NCI-H2081 (cell line): ENCODE measurements around the gene EYA2.

ENCODE experiments used
- DNase-seq, 2 experiments: peaks; one replicate each; lab custom pipeline; 2025; lab: John Stamatoyannopoulos, UW

Gene EYA2

GRCh38 chr20:46933150-46933549 is 38.5 kb downstream of the EYA2 start:
- no peak for DNase-seq

GRCh38 chr20:46934746-46935287 is 40.2 kb downstream of the EYA2 start:
- DNase-seq = no peak

DNA sequence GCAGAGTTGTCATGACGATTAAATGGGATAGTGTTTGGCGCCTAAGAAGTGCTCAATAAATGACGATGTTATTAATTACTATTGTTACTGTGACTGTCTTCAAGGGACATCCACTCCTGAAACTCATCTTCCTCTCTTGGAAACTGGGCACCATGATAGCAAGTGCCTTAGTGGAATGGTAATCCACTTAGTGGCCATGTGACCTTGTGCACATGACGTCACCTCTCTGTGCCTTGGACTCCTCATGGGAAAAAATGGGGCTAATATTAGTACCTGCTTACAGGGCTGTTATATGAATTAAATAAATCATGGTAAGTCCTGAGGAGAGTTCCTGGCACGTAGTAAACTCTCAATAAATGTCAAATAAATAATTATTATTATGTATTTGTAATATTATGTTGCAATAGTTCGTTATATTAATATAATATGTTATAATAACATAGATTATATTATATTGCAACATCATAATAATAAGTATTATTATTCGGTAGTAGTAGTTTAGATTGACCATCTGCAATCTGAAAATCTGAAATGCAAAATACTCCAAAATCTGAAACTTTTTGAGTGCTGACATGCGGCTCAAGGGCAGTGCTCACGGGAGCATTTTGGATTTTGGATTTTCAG is 40.9 kb downstream of the EYA2 start:
- DNase-seq = no peak

DNA sequence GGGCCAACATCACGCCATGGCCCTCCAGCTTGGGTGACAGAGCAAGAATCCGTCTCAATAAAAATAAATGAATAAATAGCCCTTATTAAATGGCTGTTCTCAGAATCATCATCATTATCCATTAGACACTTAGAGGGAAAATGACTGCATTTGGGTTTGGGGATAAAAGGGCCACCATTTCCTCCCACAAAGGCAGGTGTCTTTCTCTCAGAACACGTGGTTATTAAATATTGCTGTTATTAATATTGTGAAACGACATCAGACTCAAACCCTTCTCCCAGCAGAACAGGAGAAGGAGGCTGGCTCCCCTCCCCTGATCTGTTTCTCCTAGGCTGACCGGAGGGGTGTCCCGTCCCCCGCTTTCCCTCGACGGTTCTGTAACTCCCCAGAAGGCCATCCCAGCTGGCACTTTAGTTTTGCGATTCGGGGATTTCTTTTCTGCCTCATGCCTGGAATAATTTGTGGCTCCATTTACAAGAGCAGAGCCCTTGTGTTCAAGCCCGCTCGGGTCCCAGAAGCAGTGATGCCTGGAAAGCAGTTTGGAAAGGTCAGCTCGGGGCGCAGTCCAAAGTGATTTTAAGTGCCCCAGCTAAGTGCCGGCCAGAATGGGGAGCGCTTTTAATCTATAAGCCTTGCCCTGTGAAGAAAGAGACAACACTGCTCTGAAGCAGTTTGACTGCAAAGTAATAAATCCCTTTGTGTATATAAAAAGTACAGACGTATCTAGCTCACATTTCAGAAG is 41.9 kb downstream of the EYA2 start:
- DNase-seq = no peak

- DNase-seq = no peak
Observed at GRCh38 chr20:46937157-46937523, 42.5 kb downstream of the EYA2 start.

- DNase-seq = no peak
Observed at GRCh38 chr20:46937533-46938226, 43.0 kb downstream of the EYA2 start.

GRCh38 chr20:46938434-46938833 is 43.8 kb downstream of the EYA2 start:
- no peak for DNase-seq

GRCh38 chr20:46939031-46939965 is 44.7 kb downstream of the EYA2 start:
- DNase-seq = no peak

- DNase-seq = no peak
Observed at GRCh38 chr20:46940616-46941015, 46.0 kb downstream of the EYA2 start.

DNA sequence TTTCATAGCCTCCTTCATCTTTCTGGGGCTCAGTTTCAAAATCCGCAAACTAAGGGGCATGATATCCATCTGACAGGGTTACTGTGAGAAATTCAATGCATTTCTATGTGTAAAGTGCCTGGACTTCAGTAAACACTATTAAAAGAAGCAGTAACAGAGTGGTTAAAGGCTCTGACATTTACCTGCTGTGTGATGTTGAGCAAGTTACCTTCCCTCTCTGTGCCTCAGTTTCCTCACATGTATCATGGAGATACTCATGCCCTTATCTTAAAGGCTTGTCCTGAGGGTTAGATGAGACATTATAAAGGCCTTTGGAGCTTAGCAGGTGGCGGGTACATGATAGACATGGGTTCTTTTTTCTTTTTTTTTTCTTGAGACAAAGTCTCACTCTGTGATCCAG is 46.8 kb downstream of the EYA2 start:
- DNase-seq = no peak

DNA sequence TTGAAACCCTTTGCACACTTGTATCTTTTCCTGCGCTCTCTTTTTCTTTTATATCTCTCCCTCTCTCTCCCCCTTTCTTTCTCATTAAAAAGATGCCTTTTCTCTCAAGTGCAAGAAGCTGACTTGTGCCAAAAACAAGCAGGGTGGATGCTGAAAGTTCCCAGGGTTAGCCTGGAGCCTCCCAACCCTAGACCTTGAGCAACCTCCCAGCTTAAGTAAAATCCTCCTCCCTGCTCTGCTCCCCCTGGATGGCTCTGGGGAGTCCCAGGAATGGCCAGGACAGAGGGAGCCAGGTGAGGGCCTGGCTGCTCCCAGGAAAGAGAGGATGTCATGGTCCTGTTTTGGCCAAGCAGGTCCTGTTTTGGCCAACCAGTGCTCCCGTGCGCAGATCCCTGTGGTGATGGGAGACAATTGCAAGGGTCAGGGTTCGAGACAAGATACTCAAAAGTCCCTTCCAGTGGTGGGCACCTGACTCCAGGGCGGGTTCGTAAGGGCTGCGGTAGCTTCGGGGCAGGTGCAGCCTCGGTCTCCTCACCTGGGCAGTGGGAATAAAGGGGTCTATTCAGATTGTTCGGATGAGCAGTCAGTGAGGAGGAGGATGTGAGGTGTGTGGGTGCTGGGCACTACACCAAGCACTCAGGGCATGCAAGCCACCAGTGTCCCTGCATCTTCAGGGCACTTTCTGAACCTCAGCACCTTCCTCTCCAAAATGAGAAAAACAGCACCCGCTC is 49.4 kb downstream of the EYA2 start:
- no peak for DNase-seq

GRCh38 chr20:46945465-46945864 is 50.8 kb downstream of the EYA2 start:
- no peak for DNase-seq

- no peak for DNase-seq
Observed at GRCh38 chr20:46946181-46946624, 51.6 kb downstream of the EYA2 start.

- DNase-seq = no peak
Observed at GRCh38 chr20:46946796-46947195, 52.2 kb downstream of the EYA2 start.

GRCh38 chr20:46948081-46948480 is 53.4 kb downstream of the EYA2 start:
- DNase-seq = no peak

DNA sequence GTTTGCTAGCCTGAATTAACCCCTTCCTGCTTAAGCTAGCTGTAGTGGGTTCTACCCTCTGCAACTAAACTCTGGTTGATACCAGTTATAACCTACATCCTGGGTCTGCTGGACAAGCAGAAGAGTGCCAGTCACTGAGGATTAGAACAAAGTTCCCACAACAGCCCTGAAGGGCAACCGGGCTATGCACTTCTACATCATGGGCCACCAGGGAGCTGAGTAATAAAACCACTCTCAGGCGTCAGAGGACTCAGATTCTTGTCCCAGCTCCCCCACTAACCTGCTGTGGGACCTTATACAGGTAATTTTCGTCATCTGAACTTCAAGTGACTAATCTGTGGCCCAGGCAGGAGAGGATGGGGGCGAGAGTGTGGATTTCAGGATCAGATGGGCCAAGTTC is 56.8 kb downstream of the EYA2 start:
- no peak for DNase-seq

DNA sequence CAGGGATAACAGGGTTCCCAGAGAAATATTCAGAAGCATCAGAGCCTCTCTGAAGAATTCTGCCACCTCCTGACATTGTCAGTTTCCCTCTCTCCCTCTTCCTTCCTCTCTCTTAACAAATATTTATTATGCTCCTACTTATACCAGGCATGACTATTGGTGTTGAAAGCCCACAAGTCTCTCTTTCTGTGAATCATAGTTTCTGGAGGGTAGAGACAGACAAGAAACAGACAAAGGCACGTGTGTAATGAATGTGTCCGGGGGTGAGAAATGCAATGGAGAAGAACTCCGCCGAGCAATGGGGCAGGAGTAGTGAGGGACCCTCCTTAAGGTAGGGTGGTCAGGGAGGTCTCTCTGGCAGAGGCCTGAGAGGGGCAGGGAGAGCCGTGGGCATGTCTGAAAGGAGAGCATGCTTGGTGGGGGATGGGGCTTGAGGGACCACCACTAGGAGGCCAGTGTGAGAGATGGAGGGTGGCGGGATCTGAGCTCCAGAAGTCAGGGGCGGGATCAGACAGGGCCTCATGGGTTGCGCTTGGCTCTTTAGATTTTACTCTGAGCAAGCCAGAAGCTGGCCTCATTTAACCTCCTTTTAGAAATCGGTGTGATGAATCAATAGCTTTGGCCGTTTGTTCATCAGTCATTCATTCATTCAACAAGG is 57.3 kb downstream of the EYA2 start:
- DNase-seq = no peak

DNA sequence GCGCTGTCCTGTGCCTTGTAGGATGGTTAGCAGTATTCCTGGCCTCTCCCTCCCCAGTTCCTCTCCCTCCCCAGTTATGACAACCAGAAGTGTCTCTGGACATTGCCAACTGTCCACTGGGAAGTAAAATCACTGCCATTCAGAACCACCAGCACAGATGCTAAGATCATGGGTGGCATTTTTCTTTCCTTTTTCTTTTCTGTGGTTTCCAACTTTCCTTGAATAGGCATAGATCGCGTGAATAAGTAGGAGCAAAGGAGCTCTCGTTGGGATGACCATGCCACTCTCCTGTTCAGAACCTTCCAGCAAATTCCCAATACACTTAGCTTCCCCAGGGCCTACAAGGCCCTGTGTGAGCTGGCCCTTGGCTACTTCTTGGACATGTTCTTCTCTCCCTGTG is 59.0 kb downstream of the EYA2 start:
- DNase-seq = no peak

DNA sequence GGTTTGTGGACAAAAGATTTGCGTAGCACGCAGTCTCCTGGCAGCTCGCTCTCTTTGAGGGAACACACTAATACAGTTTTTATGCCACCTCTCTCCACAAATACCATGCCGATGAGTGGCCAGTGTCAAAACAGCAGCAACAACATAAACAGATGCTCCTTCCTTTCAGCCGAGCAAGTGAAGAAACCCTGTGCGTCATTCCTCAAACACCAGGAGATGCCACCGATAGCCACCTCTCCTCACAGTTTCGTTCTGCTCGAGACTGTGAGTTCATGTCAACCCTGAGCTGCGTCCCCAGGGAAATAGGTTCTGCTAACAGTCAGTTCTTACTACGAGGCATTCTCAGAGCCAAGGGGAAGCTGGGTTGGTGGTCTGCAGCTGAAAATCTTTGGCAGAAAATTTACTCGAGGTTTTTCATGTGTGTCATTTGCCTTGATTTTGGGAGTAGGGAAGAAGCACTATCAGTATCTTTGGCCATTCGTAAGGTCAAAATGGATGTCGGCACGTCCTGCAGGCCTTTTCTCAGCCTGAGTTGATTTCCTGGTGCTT is 59.9 kb downstream of the EYA2 start:
- no peak for DNase-seq
